ENCODE data around the gene COL11A2.
"Not testable (repeated sequence)": the region's sequence is repeated elsewhere in the genome, so short reads cannot be mapped to it uniquely, and the experiment has no call there.

Gene COL11A2

GRCh38 chr6:33192105-33192646 is at the start of gene COL11A2:
Gene COL11A2, minus strand, starts transcription at chr6:33192467. Its CDS starts 227 bp downstream, at chr6:33192240.
- CTCF ChIA-PET, result no interaction called here
- no peak for DNase-seq (ENCODE audit: low spot score)
- no peak for TF ChIP-seq CTCF (conservative IDR thresholded peaks at IDR 0.05; ENCODE audit: low read depth)
- peak within 1 kb of the TSS; percentile 68 for H3K27ac ChIP-seq
- POLR2A ChIA-PET (ENCODE audit: low non-redundant PET), result no interaction called here

GRCh38 chr6:33241968-33242367 is 49.7 kb upstream of the COL11A2 start:
- TF ChIP-seq CTCF (conservative IDR thresholded peaks at IDR 0.05; ENCODE audit: low read depth), result no peak
- POLR2A ChIA-PET (ENCODE audit: low non-redundant PET), result no interaction called here
- CTCF ChIA-PET, result interaction anchor here (0.7 kb wide), 1 partner anchor 44 kb away, joined by 3 read pairs; no protein-coding TSS in a partner anchor
- DNase-seq (ENCODE audit: low spot score), result no peak
- H3K27ac ChIP-seq, result no peak overlapping the region

GRCh38 chr6:33237741-33238140 is 45.5 kb upstream of the COL11A2 start:
- CTCF ChIA-PET, result interaction anchor here (0.6 kb wide), 1 partner anchor 11 kb away, joined by 3 read pairs; no protein-coding TSS in a partner anchor
- POLR2A ChIA-PET (ENCODE audit: low non-redundant PET), result no interaction called here
- no peak for DNase-seq (ENCODE audit: low spot score)
- no peak for TF ChIP-seq CTCF (conservative IDR thresholded peaks at IDR 0.05; ENCODE audit: low read depth)
- H3K27ac ChIP-seq, result no peak overlapping the region

GRCh38 chr6:33236852-33237251 is 44.6 kb upstream of the COL11A2 start:
- DNase-seq (ENCODE audit: low spot score), result no peak
- ChIA-PET CTCF (no interaction called here), POLR2A (ENCODE audit: low non-redundant PET) (no interaction called here)
- TF ChIP-seq CTCF (conservative IDR thresholded peaks at IDR 0.05; ENCODE audit: low read depth), result no peak
- H3K27ac ChIP-seq, result no peak overlapping the region

- CTCF ChIA-PET, result interaction anchor here (0.7 kb wide), 1 partner anchor 63 kb away, joined by 4 read pairs; no protein-coding TSS in a partner anchor
- no peak for TF ChIP-seq CTCF (conservative IDR thresholded peaks at IDR 0.05; ENCODE audit: low read depth)
- H3K27ac ChIP-seq, result no peak overlapping the region
- POLR2A ChIA-PET (ENCODE audit: low non-redundant PET), result interaction anchor here (0.6 kb wide), 2 partner anchors 28 to 256 kb away, joined by 3 to 5 read pairs; partner anchors contain the start of gene RING1
- no peak for DNase-seq (ENCODE audit: low spot score)
Observed at GRCh38 chr6:33236328-33236727, 44.1 kb upstream of the COL11A2 start.

- TF ChIP-seq CTCF (conservative IDR thresholded peaks at IDR 0.05; ENCODE audit: low read depth), result no peak
- ChIA-PET CTCF (interaction anchor here (0.6 to 1.4 kb wide), 3 partner anchors 13 to 126 kb away, joined by 4 to 6 read pairs (median 4); no protein-coding TSS in a partner anchor), POLR2A (ENCODE audit: low non-redundant PET) (no interaction called here)
- no peak overlapping the region for H3K27ac ChIP-seq
- DNase-seq (ENCODE audit: low spot score), result no peak
Observed at GRCh38 chr6:33235221-33235634, 43.0 kb upstream of the COL11A2 start.

- DNase-seq (ENCODE audit: low spot score); H3K27ac ChIP-seq; POLR2A ChIA-PET (ENCODE audit: low non-redundant PET): not testable (repeated sequence)
- CTCF ChIA-PET, result interaction anchor here (0.6 to 0.7 kb wide), 4 partner anchors 11 to 186 kb away, joined by 3 to 10 read pairs (median 3); no protein-coding TSS in a partner anchor
Observed at GRCh38 chr6:33226503-33227120, 34.3 kb upstream of the COL11A2 start.
